ENCODE data around the gene LCN10.

The LCN10 gene

DNA sequence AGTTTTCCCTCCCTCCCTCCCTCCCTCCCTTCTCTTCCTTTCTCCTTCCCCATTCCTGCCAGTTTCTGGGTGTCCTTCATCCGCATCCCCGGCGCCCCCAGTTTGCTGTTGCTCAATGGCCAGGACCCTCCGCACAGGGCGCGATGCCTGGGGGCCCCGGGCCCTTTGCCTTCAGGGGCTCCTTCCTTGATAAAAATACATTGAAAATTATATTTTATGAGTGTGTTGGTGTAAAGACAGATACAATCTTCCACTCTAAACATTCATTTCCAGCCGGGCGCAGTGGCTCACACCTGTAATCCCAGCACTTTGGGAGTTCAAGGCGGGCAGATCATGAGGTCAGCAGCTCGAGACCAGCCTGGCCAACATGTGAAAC lies 47.9 kb downstream of the LCN10 start:
- no peak overlapping the region for H3K4me2 ChIP-seq (ENCODE audit: low read length)
- H3K79me2 ChIP-seq (ENCODE audit: insufficient read depth, low read length), result no peaks in the 10 kb centered on the region
- H3K27ac ChIP-seq (ENCODE audit: low read depth, low read length, poor library complexity, severe bottlenecking), result no peak overlapping the region
- no peaks in the 10 kb centered on the region for H3K9me3 ChIP-seq (ENCODE audit: low read length)
- H3K4me3 ChIP-seq (ENCODE audit: low read depth, low read length, poor library complexity, severe bottlenecking), result no peak overlapping the region
- no peaks in the 10 kb centered on the region for H3K9me2 ChIP-seq (ENCODE audit: low read depth, low read length)
- H3K27me3 ChIP-seq (ENCODE audit: insufficient read depth, low read length), result peaks cover 18% of the 10 kb centered on the region; the same call in 1 of the 2 replicates
- no peak overlapping the region for H3K9ac ChIP-seq (ENCODE audit: low read length)
- no peaks in the 10 kb centered on the region for H3K36me3 ChIP-seq (ENCODE audit: insufficient read depth, low read length)
- no peak overlapping the region for H2AFZ ChIP-seq (ENCODE audit: low read length)
- H3F3A ChIP-seq (ENCODE audit: insufficient read depth, low read length), result no peaks in the 10 kb centered on the region
- TF ChIP-seq EZH2 (IDR thresholded peaks at IDR 0.05; ENCODE audit: borderline replicate concordance, low read length), result no peak
- no peak for TF ChIP-seq CTCF (IDR thresholded peaks at IDR 0.05; ENCODE audit: low read length)
- no peaks in the 10 kb centered on the region for H4K20me1 ChIP-seq (ENCODE audit: insufficient read depth, low read length)
- H3K4me1 ChIP-seq (ENCODE audit: insufficient read depth, low read length, severe bottlenecking), result peaks cover 13% of the 10 kb centered on the region

DNA sequence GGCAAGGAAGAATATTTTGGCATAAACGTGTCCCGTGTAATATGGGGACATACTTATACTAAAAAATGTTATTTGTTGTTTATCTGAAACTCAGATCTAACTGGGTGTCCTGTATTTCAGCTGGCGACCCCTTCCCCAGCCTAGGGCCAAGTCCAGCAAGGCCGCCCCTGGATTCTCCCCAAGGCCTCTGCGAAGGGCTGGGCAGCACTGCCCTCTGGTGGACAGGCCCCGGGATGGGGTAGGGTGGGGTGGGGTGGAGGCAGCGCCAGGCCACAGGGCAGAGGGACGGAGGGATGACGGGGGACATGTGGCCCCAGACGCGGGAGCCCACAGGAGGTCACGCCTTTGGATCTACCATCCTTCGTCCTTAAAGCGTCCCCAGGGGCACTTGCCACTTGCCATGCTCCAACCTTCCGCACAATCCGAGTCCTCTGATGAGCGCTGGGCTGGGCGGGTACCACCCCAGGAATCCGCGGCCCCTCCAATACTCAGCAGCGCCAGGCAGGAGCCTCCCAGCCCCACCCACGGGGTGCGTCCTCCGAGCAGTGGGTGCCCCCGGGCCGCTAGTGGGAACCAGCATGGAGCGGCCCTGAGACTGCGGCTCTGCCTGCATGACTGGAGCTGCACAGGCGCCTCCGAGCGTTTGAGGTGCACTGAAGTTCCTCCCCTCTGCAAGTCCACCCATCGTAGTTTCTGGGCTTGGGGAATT lies 48.4 kb downstream of the LCN10 start:
- Histone ChIP-seq H3K4me3 (ENCODE audit: low read depth, low read length, poor library complexity, severe bottlenecking) (no peak overlapping the region), H3K9me2 (ENCODE audit: low read depth, low read length) (no peaks in the 10 kb centered on the region), H3K9ac (ENCODE audit: low read length) (no peak overlapping the region), H3K4me2 (ENCODE audit: low read length) (no peak overlapping the region), H3K9me3 (ENCODE audit: low read length) (no peaks in the 10 kb centered on the region), H3K79me2 (ENCODE audit: insufficient read depth, low read length) (no peaks in the 10 kb centered on the region), H3K27me3 (ENCODE audit: insufficient read depth, low read length) (peaks cover 18% of the 10 kb centered on the region; the same call in 1 of the 2 replicates), H3K36me3 (ENCODE audit: insufficient read depth, low read length) (no peaks in the 10 kb centered on the region), H2AFZ (ENCODE audit: low read length) (no peak overlapping the region), H3K27ac (ENCODE audit: low read depth, low read length, poor library complexity, severe bottlenecking) (no peak overlapping the region), H4K20me1 (ENCODE audit: insufficient read depth, low read length) (no peaks in the 10 kb centered on the region), H3K4me1 (ENCODE audit: insufficient read depth, low read length, severe bottlenecking) (peaks cover 13% of the 10 kb centered on the region), H3F3A (ENCODE audit: insufficient read depth, low read length) (no peaks in the 10 kb centered on the region)
- TF ChIP-seq EZH2 (IDR thresholded peaks at IDR 0.05; ENCODE audit: borderline replicate concordance, low read length), result no peak
- TF ChIP-seq CTCF (IDR thresholded peaks at IDR 0.05; ENCODE audit: low read length), result peak; percentile 34

GRCh38 chr9:136693490-136694162 lies 49.1 kb downstream of the LCN10 start:
- Histone ChIP-seq H3K27ac (ENCODE audit: low read depth, low read length, poor library complexity, severe bottlenecking) (no peak overlapping the region), H3K79me2 (ENCODE audit: insufficient read depth, low read length) (no peaks in the 10 kb centered on the region), H3K9me3 (ENCODE audit: low read length) (no peaks in the 10 kb centered on the region), H3K4me2 (ENCODE audit: low read length) (no peak overlapping the region), H3K4me3 (ENCODE audit: low read depth, low read length, poor library complexity, severe bottlenecking) (no peak overlapping the region), H3K4me1 (ENCODE audit: insufficient read depth, low read length, severe bottlenecking) (peaks cover 13% of the 10 kb centered on the region), H3F3A (ENCODE audit: insufficient read depth, low read length) (no peaks in the 10 kb centered on the region), H3K27me3 (ENCODE audit: insufficient read depth, low read length) (peaks cover 18% of the 10 kb centered on the region; the same call in 1 of the 2 replicates), H2AFZ (ENCODE audit: low read length) (no peak overlapping the region), H4K20me1 (ENCODE audit: insufficient read depth, low read length) (no peaks in the 10 kb centered on the region), H3K36me3 (ENCODE audit: insufficient read depth, low read length) (no peaks in the 10 kb centered on the region), H3K9me2 (ENCODE audit: low read depth, low read length) (no peaks in the 10 kb centered on the region), H3K9ac (ENCODE audit: low read length) (no peak overlapping the region)
- TF ChIP-seq CTCF (IDR thresholded peaks at IDR 0.05; ENCODE audit: low read length) (no peak), EZH2 (IDR thresholded peaks at IDR 0.05; ENCODE audit: borderline replicate concordance, low read length) (no peak)
